GM12874 (cell line): ENCODE measurements around the gene VSTM4.

ENCODE experiments used
- TF ChIP-seq, protein P1 (sequence below): IDR thresholded peaks from 2 replicates; pipeline ENCODE4 v1.5.1; 2011; ENCODE audit warnings: low read depth, mild to moderate bottlenecking, control low read depth, low read length, moderate library complexity; ENCODE audit not compliant: insufficient read depth

The VSTM4 gene

DNA sequence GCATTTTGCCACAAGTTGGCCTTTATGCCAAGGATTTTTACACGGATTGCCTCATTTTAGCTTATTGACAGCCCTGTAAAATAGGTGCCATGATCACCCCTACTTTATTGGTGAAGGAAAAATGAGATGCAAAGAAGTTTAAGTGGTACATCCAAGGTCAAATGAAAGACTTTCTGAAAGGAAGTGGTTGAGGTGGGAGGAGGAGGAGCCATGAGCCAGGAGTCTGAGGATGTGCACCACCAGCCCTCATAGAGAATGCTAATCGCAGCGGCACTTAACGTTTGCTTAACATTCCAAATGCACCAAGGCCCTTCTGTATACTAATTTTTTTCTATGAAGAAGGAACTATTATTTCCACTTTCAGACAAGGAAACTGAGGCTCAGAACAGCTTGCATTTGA, 144.7 kb downstream of the VSTM4 start:
- TF ChIP-seq, protein P1, sequence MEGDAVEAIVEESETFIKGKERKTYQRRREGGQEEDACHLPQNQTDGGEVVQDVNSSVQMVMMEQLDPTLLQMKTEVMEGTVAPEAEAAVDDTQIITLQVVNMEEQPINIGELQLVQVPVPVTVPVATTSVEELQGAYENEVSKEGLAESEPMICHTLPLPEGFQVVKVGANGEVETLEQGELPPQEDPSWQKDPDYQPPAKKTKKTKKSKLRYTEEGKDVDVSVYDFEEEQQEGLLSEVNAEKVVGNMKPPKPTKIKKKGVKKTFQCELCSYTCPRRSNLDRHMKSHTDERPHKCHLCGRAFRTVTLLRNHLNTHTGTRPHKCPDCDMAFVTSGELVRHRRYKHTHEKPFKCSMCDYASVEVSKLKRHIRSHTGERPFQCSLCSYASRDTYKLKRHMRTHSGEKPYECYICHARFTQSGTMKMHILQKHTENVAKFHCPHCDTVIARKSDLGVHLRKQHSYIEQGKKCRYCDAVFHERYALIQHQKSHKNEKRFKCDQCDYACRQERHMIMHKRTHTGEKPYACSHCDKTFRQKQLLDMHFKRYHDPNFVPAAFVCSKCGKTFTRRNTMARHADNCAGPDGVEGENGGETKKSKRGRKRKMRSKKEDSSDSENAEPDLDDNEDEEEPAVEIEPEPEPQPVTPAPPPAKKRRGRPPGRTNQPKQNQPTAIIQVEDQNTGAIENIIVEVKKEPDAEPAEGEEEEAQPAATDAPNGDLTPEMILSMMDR = no peak

DNA sequence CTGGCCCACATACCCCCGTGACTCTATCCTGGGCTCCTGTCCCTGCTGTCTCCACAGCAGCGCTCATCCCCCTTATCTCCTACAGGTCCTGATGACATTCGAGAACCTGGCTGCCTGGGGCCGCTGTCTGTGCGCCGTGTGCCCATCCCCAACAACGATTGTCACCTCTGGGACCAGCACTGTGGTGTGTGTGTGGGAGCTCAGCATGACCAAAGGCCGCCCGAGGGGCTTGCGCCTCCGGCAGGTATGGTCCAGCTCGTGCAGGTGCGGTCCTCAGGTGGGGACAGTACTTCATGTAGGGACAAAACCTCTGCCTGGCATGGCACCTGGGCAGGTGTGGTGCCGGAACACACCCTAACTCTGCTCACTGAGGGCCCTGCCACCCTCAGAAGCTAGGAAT, 145.3 kb downstream of the VSTM4 start:
- TF ChIP-seq, protein P1 = no peak

DNA sequence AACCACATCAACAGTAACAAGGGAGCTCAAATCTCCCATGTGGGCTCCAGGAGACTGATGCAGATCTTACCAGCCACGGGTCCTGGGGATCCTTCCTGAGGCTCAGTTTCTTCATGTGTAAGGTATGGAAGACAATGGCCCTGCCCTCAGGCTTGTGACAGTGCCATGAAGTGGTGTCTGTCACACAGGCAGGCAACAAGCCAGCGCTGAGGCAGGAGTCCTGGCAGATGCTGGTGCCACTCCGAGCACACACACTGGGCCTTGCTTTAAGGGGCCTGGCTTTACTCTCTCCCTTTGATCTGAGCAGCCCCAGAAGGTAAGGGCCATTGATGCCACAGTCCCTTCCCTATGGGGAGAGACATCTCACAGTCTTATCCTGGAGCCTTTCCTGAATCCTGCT, 147.3 kb downstream of the VSTM4 start:
- TF ChIP-seq, protein P1 = no peak

DNA sequence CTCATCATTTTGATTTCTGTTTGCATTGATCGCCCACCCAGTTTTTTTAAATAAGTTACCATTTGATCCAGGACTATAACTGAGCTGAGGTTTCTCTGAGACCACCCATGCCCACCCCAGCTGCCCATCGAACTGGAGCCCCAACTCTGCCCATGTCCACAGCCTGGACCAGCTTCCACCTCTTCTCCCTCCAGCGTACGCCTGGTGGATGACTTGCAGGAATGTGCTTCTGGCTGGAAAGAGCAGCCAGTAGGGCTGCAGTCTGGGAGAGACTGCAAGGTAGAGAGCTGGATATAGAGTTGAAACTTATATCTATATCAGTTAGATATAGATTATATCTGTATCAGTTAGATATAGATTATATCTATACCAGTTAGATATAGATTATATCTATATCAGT, 149.9 kb downstream of the VSTM4 start:
- TF ChIP-seq, protein P1 = no peak
